Measurements from ENCODE around the gene SND1. TPM values are rescaled to one million over a fixed set of nuclear protein-coding genes. Genes with fewer than 3 reads are reported as not detected.

SND1 gene
- total RNA-seq, 1 experiment from 2014 or later: 218 TPM

GRCh38 chr7:127850195-127850594 lies 198.2 kb downstream of the SND1 start:
- no peak overlapping the region for H4K5ac ChIP-seq (ENCODE audit: insufficient read length, low read depth, low read length)
- no peak overlapping the region for H3K23ac ChIP-seq (ENCODE audit: insufficient read length, low read depth, low read length)
- H3K14ac ChIP-seq (ENCODE audit: insufficient read depth, low read length): no peak overlapping the region
- TF ChIP-seq, protein P1, sequence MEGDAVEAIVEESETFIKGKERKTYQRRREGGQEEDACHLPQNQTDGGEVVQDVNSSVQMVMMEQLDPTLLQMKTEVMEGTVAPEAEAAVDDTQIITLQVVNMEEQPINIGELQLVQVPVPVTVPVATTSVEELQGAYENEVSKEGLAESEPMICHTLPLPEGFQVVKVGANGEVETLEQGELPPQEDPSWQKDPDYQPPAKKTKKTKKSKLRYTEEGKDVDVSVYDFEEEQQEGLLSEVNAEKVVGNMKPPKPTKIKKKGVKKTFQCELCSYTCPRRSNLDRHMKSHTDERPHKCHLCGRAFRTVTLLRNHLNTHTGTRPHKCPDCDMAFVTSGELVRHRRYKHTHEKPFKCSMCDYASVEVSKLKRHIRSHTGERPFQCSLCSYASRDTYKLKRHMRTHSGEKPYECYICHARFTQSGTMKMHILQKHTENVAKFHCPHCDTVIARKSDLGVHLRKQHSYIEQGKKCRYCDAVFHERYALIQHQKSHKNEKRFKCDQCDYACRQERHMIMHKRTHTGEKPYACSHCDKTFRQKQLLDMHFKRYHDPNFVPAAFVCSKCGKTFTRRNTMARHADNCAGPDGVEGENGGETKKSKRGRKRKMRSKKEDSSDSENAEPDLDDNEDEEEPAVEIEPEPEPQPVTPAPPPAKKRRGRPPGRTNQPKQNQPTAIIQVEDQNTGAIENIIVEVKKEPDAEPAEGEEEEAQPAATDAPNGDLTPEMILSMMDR (conservative IDR thresholded peaks at IDR 0.05): no peak
- no peaks in the 10 kb centered on the region for H3K27me3 ChIP-seq (ENCODE audit: insufficient read depth, low read length)
- H3K9ac ChIP-seq (ENCODE audit: extremely low read depth, insufficient read length, low read length): no peak overlapping the region
- H2BK12ac ChIP-seq (ENCODE audit: insufficient read length, low read depth, low read length): no peak overlapping the region
- no peak overlapping the region for H4K8ac ChIP-seq (replicated peaks; ENCODE audit: insufficient read length, low read depth, low read length)
- Mint-ChIP-seq H3K27me3 (ENCODE audit: low read depth) (no peaks in the 10 kb centered on the region), H3K27ac (peak overlapping the region in 1 of 3 experiments; percentile 50; a peak in 2 of 7 replicates), H3K9me3 (no peaks in the 10 kb centered on the region), H3K4me1 (peaks cover 14 to 34% of the 10 kb centered on the region in 2 experiments), H3K4me3 (no peak overlapping the region), H3K36me3 (ENCODE audit: insufficient read depth in 1 of 3, low read depth in 3 of 3) (peaks cover 4 to 9% (median 6%) of the 10 kb centered on the region in 3 experiments; a peak in 5 of 7 replicates)
- WGBS (ENCODE audit: extremely low coverage, insufficient read length, low lambda C conversion rate): no CpG with 5 or more reads among the region's 3 CpGs
- no peak overlapping the region for H2AFZ ChIP-seq (ENCODE audit: low read length)
- no peak overlapping the region for H4K91ac ChIP-seq (ENCODE audit: insufficient read length, low read depth, low read length)
- H3K18ac ChIP-seq (ENCODE audit: insufficient read length, low read depth, low read length): no peak overlapping the region
- no peak overlapping the region for H2BK15ac ChIP-seq (ENCODE audit: low read depth, low read length)
- H4K20me1 ChIP-seq (ENCODE audit: control insufficient read depth, insufficient read depth, insufficient read length): no peaks in the 10 kb centered on the region
- H2BK120ac ChIP-seq (ENCODE audit: low read depth, low read length, poor library complexity, severe bottlenecking): no peak overlapping the region
- H3K79me2 ChIP-seq (ENCODE audit: insufficient read depth, low read length): no peaks in the 10 kb centered on the region
- no peaks in the 10 kb centered on the region for H3K23me2 ChIP-seq (ENCODE audit: insufficient read length, low read depth, low read length, poor library complexity, severe bottlenecking)
- H3K4me1 ChIP-seq (ENCODE audit: insufficient read depth, low read length): peaks cover 6% of the 10 kb centered on the region; the same call in 1 of the 2 replicates
- H3K79me1 ChIP-seq (ENCODE audit: insufficient read depth, low read depth, low read length, poor library complexity, severe bottlenecking): no peaks in the 10 kb centered on the region
- H3K9me3 ChIP-seq (ENCODE audit: control insufficient read depth, low read depth, low read length): no peaks in the 10 kb centered on the region
- no peak overlapping the region for H3K27ac ChIP-seq (ENCODE audit: insufficient read length, low read depth, low read length)
- H2AK5ac ChIP-seq (ENCODE audit: insufficient read length, low read length): no peak overlapping the region
- H2BK5ac ChIP-seq (ENCODE audit: insufficient read length, low read length): no peak overlapping the region
- DNase-seq: no peak
- no peak overlapping the region for H3K4ac ChIP-seq (ENCODE audit: low read depth, low read length)
- H2BK20ac ChIP-seq (ENCODE audit: low read depth, low read length, poor library complexity, severe bottlenecking): no peak overlapping the region
- no peak overlapping the region for H3K4me2 ChIP-seq (ENCODE audit: insufficient read depth, insufficient read length, low read length)
- H3K56ac ChIP-seq (ENCODE audit: insufficient read length, low read depth, low read length): no peak overlapping the region
- H3T11ph ChIP-seq (ENCODE audit: low read length): no peak overlapping the region

Measured in H9 (cell line).